Right forelimb (tissue), 1 donor: Measurements from ENCODE around the gene SLC66A1.

ENCODE experiments used
- DNase-seq: peaks from one replicate; pipeline ENCODE4 v3.0.0-alpha.2; 2018

The SLC66A1 gene

GRCh38 chr1:19326748-19327065 is 14.6 kb downstream of the SLC66A1 start:
- DNase-seq = no peak

- DNase-seq = no peak
Measured at GRCh38 chr1:19327301-19327700, 15.2 kb downstream of the SLC66A1 start.

- DNase-seq = no peak
Measured at GRCh38 chr1:19327736-19328135, 15.6 kb downstream of the SLC66A1 start.

GRCh38 chr1:19328486-19328885 is 16.4 kb downstream of the SLC66A1 start:
- no peak for DNase-seq

GRCh38 chr1:19329188-19329587 is 17.1 kb downstream of the SLC66A1 start:
- DNase-seq = no peak

GRCh38 chr1:19329611-19330010 is 17.5 kb downstream of the SLC66A1 start:
- no peak for DNase-seq

GRCh38 chr1:19330449-19331135 is 18.5 kb downstream of the SLC66A1 start:
- no peak for DNase-seq

- DNase-seq = no peak
Measured at GRCh38 chr1:19331262-19331878, 19.2 kb downstream of the SLC66A1 start.

GRCh38 chr1:19332832-19333231 is 20.7 kb downstream of the SLC66A1 start:
- no peak for DNase-seq

- no peak for DNase-seq
Measured at GRCh38 chr1:19333587-19334354, 21.6 kb downstream of the SLC66A1 start.

GRCh38 chr1:19336543-19336942 is 24.4 kb downstream of the SLC66A1 start:
- no peak for DNase-seq

GRCh38 chr1:19337289-19337688 is 25.2 kb downstream of the SLC66A1 start:
- DNase-seq = no peak

GRCh38 chr1:19338323-19338762 is 26.2 kb downstream of the SLC66A1 start:
- no peak for DNase-seq

- no peak for DNase-seq
Measured at GRCh38 chr1:19339214-19339861, 27.2 kb downstream of the SLC66A1 start.

GRCh38 chr1:19340387-19340937 is 28.3 kb downstream of the SLC66A1 start:
- DNase-seq = no peak

- DNase-seq = peak; percentile 82
Measured at GRCh38 chr1:19341201-19342061, 29.3 kb downstream of the SLC66A1 start.

- DNase-seq = peak; percentile 61
Measured at GRCh38 chr1:19342062-19342750, 30.1 kb downstream of the SLC66A1 start.

GRCh38 chr1:19342894-19343616 is 30.9 kb downstream of the SLC66A1 start:
- DNase-seq = no peak

- no peak for DNase-seq
Measured at GRCh38 chr1:19343617-19344350, 31.7 kb downstream of the SLC66A1 start.

GRCh38 chr1:19344372-19344810 is 32.3 kb downstream of the SLC66A1 start:
- DNase-seq = no peak
